ENCODE measurements around the gene FFAR3. TPM values are rescaled to one million over a fixed set of nuclear protein-coding genes. Genes with fewer than 3 reads are reported as not detected.

The FFAR3 gene
- total RNA-seq, 1 donor from 2014 or later, result not detected

DNA sequence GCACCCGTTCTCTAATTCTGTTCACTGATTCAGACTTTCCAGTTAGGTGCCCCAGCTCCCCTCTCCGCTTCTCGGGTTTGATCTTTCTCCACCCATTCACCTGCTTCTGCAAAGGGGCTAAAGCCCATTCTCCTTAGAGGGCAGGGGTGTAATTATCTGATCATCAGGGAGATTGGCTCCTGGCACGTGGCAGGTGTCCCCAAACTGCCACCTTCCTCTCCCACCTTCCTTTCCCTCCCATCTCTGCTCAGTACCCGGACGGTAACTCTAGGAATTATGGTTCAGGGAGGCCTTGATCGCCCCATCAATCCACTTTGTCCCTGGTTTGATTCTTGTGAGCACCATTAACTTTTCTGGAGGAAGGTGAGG, 10.3 kb upstream of the FFAR3 start:
- H3K27me3 Mint-ChIP-seq (ENCODE audit: low read depth), result peaks cover 50% of the 10 kb centered on the region
- DNase-seq (ENCODE audit: low spot score), result peak; percentile 6
- no peaks in the 10 kb centered on the region for H3K9me3 Mint-ChIP-seq (ENCODE audit: low read depth)
- peaks cover 1% of the 10 kb centered on the region for H3K36me3 Mint-ChIP-seq (ENCODE audit: low read depth)
- no peak overlapping the region for H3K4me3 Mint-ChIP-seq (ENCODE audit: unreplicated experiment)
- no peaks in the 10 kb centered on the region for H3K4me1 Mint-ChIP-seq (ENCODE audit: low read depth)
- H3K27ac Mint-ChIP-seq (ENCODE audit: unreplicated experiment), result no peak overlapping the region
- TF ChIP-seq, protein P1, sequence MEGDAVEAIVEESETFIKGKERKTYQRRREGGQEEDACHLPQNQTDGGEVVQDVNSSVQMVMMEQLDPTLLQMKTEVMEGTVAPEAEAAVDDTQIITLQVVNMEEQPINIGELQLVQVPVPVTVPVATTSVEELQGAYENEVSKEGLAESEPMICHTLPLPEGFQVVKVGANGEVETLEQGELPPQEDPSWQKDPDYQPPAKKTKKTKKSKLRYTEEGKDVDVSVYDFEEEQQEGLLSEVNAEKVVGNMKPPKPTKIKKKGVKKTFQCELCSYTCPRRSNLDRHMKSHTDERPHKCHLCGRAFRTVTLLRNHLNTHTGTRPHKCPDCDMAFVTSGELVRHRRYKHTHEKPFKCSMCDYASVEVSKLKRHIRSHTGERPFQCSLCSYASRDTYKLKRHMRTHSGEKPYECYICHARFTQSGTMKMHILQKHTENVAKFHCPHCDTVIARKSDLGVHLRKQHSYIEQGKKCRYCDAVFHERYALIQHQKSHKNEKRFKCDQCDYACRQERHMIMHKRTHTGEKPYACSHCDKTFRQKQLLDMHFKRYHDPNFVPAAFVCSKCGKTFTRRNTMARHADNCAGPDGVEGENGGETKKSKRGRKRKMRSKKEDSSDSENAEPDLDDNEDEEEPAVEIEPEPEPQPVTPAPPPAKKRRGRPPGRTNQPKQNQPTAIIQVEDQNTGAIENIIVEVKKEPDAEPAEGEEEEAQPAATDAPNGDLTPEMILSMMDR (IDR thresholded peaks at IDR 0.05), result no peak

DNA sequence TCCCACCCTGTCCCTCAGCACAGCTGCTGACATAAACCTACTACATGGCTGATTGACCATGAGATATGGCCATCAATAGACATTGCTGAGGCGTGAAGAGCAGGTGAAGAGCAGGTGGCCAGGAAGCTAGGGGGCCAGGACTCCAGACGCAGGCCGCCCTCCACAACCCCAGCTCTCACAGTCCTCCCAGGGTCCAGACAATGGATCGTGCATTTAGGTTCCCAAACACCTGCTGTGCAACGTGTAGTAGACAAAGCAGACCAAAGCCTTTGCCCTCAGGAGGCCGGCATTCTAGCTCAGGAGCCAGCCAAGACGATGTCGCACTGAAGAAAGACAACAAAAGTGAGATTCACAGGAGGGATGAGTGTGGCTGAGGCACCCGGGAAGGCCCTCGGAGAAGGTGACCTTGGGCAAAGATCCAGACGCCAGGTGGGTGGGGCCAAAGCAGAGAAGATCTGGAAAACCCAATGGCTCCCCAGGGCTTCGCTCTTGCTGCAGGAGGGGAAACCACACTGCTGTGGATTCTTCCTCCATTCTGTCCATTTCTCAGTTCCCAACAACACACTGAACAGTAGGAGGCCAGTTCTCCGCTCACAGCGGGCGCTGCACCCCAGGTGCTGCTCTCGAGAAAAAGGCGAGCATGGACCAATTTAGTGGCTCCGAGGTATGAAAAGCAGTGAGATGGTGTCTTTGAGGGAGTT, 9.2 kb upstream of the FFAR3 start:
- Mint-ChIP-seq H3K4me1 (ENCODE audit: low read depth) (no peaks in the 10 kb centered on the region), H3K27ac (ENCODE audit: unreplicated experiment) (no peak overlapping the region), H3K9me3 (ENCODE audit: low read depth) (no peaks in the 10 kb centered on the region), H3K36me3 (ENCODE audit: low read depth) (peaks cover 1% of the 10 kb centered on the region), H3K27me3 (ENCODE audit: low read depth) (peaks cover 48% of the 10 kb centered on the region), H3K4me3 (ENCODE audit: unreplicated experiment) (no peak overlapping the region)
- TF ChIP-seq, protein P1 (IDR thresholded peaks at IDR 0.05), result no peak
- DNase-seq (ENCODE audit: low spot score), result peak; percentile 67

DNA sequence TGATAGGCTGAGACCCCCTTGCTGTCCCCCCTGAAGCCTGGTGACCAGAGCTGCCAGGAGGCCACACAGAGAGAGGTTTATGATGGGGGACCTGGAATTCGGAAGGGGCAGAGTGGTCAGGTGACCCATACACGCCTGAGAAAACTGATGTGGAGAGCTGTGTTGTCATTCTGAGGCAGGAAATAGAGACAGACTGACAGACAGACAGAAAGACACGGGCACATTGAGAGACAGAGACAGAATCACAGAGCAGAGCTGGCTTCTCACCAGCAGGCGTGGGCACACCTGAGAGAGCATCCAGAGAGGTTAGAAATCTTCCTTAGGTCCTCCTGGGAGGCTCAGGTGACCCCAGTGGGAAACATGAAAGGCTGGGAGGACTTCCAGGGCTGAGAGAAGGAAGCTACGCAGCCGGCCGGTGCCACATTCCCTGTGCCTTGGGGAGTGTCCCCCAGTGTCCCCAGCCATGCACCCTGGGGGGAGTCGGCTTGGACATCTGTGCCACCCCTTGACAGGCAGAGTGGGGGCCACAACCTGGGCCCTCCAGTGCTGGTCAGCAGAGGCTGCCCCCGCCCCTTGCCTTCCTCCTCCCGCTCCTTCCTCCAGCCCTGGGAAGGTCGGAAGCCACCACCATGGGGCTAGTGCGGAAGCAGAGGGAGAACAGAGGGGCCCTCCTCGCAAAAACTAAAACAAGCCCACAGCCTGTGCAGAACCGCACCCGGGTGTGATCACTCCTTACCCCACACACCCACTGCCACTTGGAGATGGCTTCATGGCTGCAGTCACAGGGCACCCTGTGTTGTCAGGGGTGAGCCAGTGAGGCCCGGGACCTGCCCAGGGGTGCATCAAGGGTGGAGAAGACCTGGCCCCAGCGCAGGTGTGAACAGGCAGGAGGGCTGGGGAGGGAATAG, 8.4 kb upstream of the FFAR3 start:
- TF ChIP-seq, protein P1 (IDR thresholded peaks at IDR 0.05), result no peak
- Mint-ChIP-seq H3K27ac (ENCODE audit: unreplicated experiment) (no peak overlapping the region), H3K27me3 (ENCODE audit: low read depth) (peaks cover 49% of the 10 kb centered on the region), H3K4me1 (ENCODE audit: low read depth) (no peaks in the 10 kb centered on the region), H3K9me3 (ENCODE audit: low read depth) (no peaks in the 10 kb centered on the region), H3K36me3 (ENCODE audit: low read depth) (peaks cover 1% of the 10 kb centered on the region), H3K4me3 (ENCODE audit: unreplicated experiment) (no peak overlapping the region)
- DNase-seq (ENCODE audit: low spot score), result peak; percentile 62

DNA sequence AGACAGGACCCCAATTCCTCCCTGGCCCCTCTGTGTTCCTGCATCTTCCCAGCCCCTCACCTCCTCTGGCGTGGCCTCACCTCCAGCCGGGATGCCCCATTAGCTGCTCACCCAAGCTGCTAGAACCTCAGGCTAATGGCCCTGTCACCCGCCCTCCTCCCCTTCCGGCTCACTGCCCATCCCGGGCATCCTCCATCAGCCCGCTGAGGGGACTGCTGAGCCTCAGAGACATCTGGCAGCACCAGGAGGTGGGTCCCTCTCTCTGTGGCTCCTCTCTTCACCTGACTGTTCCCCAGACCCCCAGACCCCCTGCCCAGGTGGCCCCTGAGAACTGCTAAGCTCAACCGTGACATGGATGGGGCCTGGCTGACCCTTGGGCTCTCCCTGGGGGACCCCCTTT, 7.7 kb upstream of the FFAR3 start:
- Mint-ChIP-seq H3K27ac (ENCODE audit: unreplicated experiment) (no peak overlapping the region), H3K4me3 (ENCODE audit: unreplicated experiment) (no peak overlapping the region), H3K27me3 (ENCODE audit: low read depth) (peaks cover 49% of the 10 kb centered on the region), H3K36me3 (ENCODE audit: low read depth) (peaks cover 1% of the 10 kb centered on the region), H3K4me1 (ENCODE audit: low read depth) (no peaks in the 10 kb centered on the region), H3K9me3 (ENCODE audit: low read depth) (no peaks in the 10 kb centered on the region)
- peak; percentile 64 for DNase-seq (ENCODE audit: low spot score)
- TF ChIP-seq, protein P1 (IDR thresholded peaks at IDR 0.05), result no peak

DNA sequence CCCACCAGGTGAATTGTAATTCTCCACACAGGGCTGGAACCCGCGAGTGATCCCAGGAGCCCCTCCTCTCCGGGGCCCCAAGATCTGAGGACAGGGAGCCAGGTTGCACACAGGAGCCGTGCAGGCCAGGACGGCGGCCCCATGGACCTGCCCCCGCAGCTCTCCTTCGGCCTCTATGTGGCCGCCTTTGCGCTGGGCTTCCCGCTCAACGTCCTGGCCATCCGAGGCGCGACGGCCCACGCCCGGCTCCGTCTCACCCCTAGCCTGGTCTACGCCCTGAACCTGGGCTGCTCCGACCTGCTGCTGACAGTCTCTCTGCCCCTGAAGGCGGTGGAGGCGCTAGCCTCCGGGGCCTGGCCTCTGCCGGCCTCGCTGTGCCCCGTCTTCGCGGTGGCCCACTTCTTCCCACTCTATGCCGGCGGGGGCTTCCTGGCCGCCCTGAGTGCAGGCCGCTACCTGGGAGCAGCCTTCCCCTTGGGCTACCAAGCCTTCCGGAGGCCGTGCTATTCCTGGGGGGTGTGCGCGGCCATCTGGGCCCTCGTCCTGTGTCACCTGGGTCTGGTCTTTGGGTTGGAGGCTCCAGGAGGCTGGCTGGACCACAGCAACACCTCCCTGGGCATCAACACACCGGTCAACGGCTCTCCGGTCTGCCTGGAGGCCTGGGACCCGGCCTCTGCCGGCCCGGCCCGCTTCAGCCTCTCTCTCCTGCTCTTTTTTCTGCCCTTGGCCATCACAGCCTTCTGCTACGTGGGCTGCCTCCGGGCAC, 6.7 kb upstream of the FFAR3 start:
- no peaks in the 10 kb centered on the region for H3K4me1 Mint-ChIP-seq (ENCODE audit: low read depth)
- peak; percentile 79 for DNase-seq (ENCODE audit: low spot score)

More for the DNA sequence above, 6.7 kb upstream of the FFAR3 start:
- peaks cover 1% of the 10 kb centered on the region for H3K36me3 Mint-ChIP-seq (ENCODE audit: low read depth)
- H3K4me3 Mint-ChIP-seq (ENCODE audit: unreplicated experiment), result no peak overlapping the region
- H3K27me3 Mint-ChIP-seq (ENCODE audit: low read depth), result peaks cover 47% of the 10 kb centered on the region
- H3K9me3 Mint-ChIP-seq (ENCODE audit: low read depth), result no peaks in the 10 kb centered on the region
- no peak overlapping the region for H3K27ac Mint-ChIP-seq (ENCODE audit: unreplicated experiment)
- TF ChIP-seq, protein P1 (IDR thresholded peaks at IDR 0.05), result no peak
